B cell (primary cell): Measurements from ENCODE around the gene COLEC12. TPM values are rescaled to one million over a fixed set of nuclear protein-coding genes. Genes with fewer than 3 reads are reported as not detected.

Source experiments
- ATAC-seq: fragments of 200-7000 bp; cut with Tn5 transposase; one replicate; pipeline ENCODE4 v1.10.0; 2021; ENCODE audit warnings: low read depth, mild to moderate bottlenecking, moderate number of reproducible peaks, moderate library complexity
- CTCF ChIA-PET: fragments of 350-600 bp; sonication (Branson Sonifier 250); formaldehyde crosslinking; loops from one replicate; lab custom pipeline; 2021; ENCODE audit warnings: antibody characterized with exemption, inconsistent platforms; lab: Charles Lee
- POLR2A ChIA-PET: fragments of 350-600 bp; sonication (Branson Sonifier 250); formaldehyde crosslinking; loops from one replicate; lab custom pipeline; 2021; ENCODE audit warnings: antibody characterized with exemption; lab: Charles Lee
- DNase-seq: peaks from one replicate; pipeline ENCODE4 v3.0.0; 2013
- H2AFZ ChIP-seq: 2 replicates; pipeline ENCODE4 v1.6.1; 2012; ENCODE audit warnings: mild to moderate bottlenecking, low read depth, low read length; ENCODE audit not compliant: insufficient read depth, poor library complexity, severe bottlenecking
- H3K27ac ChIP-seq, 2 donors: 1 replicate in 1 of 2; 2 replicates in 1 of 2; pipeline ENCODE4 v1.5.1; 2012 to 2013; ENCODE audit warnings: low read length in 2 of 2, mild to moderate bottlenecking in 2 of 2, moderate library complexity in 1 of 2
- H3K27me3 ChIP-seq, 4 experiments: fragments of 200-600 bp in 1 of 4; sonication (generic) in 1 of 4; replicated peaks in 1 of 4; 1 replicate in 2 of 4; 2 replicates in 2 of 4; pipeline versions ENCODE4 v1.6.1 to v1.7.0; 2013 to 2016; ENCODE audit warnings: low read length in 3 of 4, mild to moderate bottlenecking in 2 of 4, mixed read lengths in 1 of 4, moderate library complexity in 1 of 4; ENCODE audit not compliant: insufficient read depth in 4 of 4, control insufficient read depth in 3 of 4; ENCODE audit errors: control extremely low read depth in 1 of 4
- H3K36me3 ChIP-seq, 2 experiments: replicated peaks in 1 of 2; 1 replicate in 1 of 2; 2 replicates in 1 of 2; pipeline versions ENCODE4 v1.6.1 to v1.7.1; 2013; ENCODE audit warnings: low read length in 1 of 2; ENCODE audit not compliant: insufficient read depth in 2 of 2, control insufficient read depth in 1 of 2; ENCODE audit errors: control extremely low read depth in 1 of 2, extremely low read depth in 1 of 2
- H3K4me1 ChIP-seq, 2 donors: fragments of 200-600 bp in 1 of 2; sonication (generic) in 1 of 2; 1 replicate in 1 of 2; 2 replicates in 1 of 2; pipeline versions ENCODE4 v1.5.1 to v1.6.1; 2013 to 2017; ENCODE audit warnings: low read length in 2 of 2; ENCODE audit not compliant: control insufficient read depth in 2 of 2, insufficient read depth in 2 of 2
- H3K4me2 ChIP-seq: replicated peaks from 2 replicates; pipeline ENCODE3; 2012; ENCODE audit warnings: mild to moderate bottlenecking, low read depth, low read length; ENCODE audit not compliant: poor library complexity, severe bottlenecking
- H3K4me3 ChIP-seq, 5 experiments: fragments of 200-600 bp in 1 of 5; sonication (generic) in 1 of 5; 1 replicate in 3 of 5; 2 replicates in 2 of 5; pipeline versions ENCODE4 v1.5.1 to v1.7.0; 2011 to 2016; ENCODE audit warnings: low read length in 4 of 5, mild to moderate bottlenecking in 4 of 5, low read depth in 2 of 5, control low read depth in 1 of 5, moderate library complexity in 1 of 5; ENCODE audit not compliant: insufficient read depth in 1 of 5; ENCODE audit errors: control extremely low read depth in 1 of 5, extremely low read depth in 1 of 5
- H3K79me2 ChIP-seq: fragments of 200-600 bp; sonication (generic); one replicate; pipeline ENCODE4 v1.6.0; 2016; ENCODE audit warnings: low read length; ENCODE audit not compliant: control insufficient read depth, insufficient read depth
- H3K9ac ChIP-seq: fragments of 200-600 bp; sonication (generic); 2 replicates; pipeline ENCODE4 v1.6.1; 2017; ENCODE audit warnings: mild to moderate bottlenecking, low read length, moderate library complexity
- H3K9me3 ChIP-seq, 3 donors: one replicate each; pipeline versions ENCODE4 v1.6.1 to v1.7.1; 2013; ENCODE audit warnings: low read length in 2 of 3; ENCODE audit not compliant: control insufficient read depth in 2 of 3, insufficient read depth in 1 of 3; ENCODE audit errors: control extremely low read depth in 1 of 3
- H4K20me1 ChIP-seq: 2 replicates; pipeline ENCODE4 v1.6.0; 2012; ENCODE audit warnings: mild to moderate bottlenecking, low read length; ENCODE audit not compliant: insufficient read depth, control insufficient read depth, poor library complexity, severe bottlenecking
- H3K27ac Mint-ChIP-seq: one replicate; pipeline ENCODE4 v1.8.0; 2021; ENCODE audit warnings: mixed read lengths
- H3K27me3 Mint-ChIP-seq: one replicate; pipeline ENCODE4 v1.8.0; 2021; ENCODE audit warnings: mixed read lengths
- H3K4me1 Mint-ChIP-seq: one replicate; pipeline ENCODE4 v1.8.0; 2021; ENCODE audit warnings: mixed read lengths
- H3K4me3 Mint-ChIP-seq: one replicate; pipeline ENCODE4 v1.8.0; 2021; ENCODE audit warnings: mixed read lengths
- H3K9me3 Mint-ChIP-seq: one replicate; pipeline ENCODE4 v1.8.0; 2022; ENCODE audit warnings: mixed read lengths; ENCODE audit not compliant: insufficient read depth
- EZH2 ChIP-seq: IDR thresholded peaks from 2 replicates; pipeline ENCODE4 v1.6.1; 2012; ENCODE audit warnings: borderline replicate concordance, low read depth, mild to moderate bottlenecking, moderate library complexity, low read length; ENCODE audit not compliant: insufficient read depth, poor library complexity, severe bottlenecking
- WGBS: methylation state at CpG from one replicate; pipeline ENCODE4 v1.1.5; 2013; ENCODE audit warnings: missing lambda C conversion rate; ENCODE audit not compliant: insufficient coverage; 5-methylcytosine and 5-hydroxymethylcytosine counted together
- intact Hi-C: fragments of 100-400 bp; cut with micrococcal nuclease; formaldehyde crosslinking; loops from one replicate; pipeline ENCODE4 v1.10.0; 2022
- polyA plus RNA-seq: library from polyadenylated mRNA; depleted of rRNA; stranded (reverse); fragments of >200 nt; gene quantifications from 2 replicates; pipeline ENCODE4 v1.2.3, GENCODE V29; 2012
- total RNA-seq, 2 donors: library from RNA; stranded (reverse); fragments of 120-200 nt in 1 of 2; gene quantifications; 1 replicate in 1 of 2; 2 replicates in 1 of 2; pipeline versions ENCODE4 v1.2.3 to v1.2.4, GENCODE V29; 2013 to 2022
- TF ChIP-seq, protein P1 (sequence below): fragments of 200-600 bp; IDR thresholded peaks from one replicate; pipeline ENCODE4 v1.8.0; 2022; ENCODE audit warnings: antibody characterized with exemption, mild to moderate bottlenecking

The COLEC12 gene
- total and polyA plus RNA-seq, 2 donors (not counting 1 experiment from before 2014, with no cell fraction given) = not detected

DNA sequence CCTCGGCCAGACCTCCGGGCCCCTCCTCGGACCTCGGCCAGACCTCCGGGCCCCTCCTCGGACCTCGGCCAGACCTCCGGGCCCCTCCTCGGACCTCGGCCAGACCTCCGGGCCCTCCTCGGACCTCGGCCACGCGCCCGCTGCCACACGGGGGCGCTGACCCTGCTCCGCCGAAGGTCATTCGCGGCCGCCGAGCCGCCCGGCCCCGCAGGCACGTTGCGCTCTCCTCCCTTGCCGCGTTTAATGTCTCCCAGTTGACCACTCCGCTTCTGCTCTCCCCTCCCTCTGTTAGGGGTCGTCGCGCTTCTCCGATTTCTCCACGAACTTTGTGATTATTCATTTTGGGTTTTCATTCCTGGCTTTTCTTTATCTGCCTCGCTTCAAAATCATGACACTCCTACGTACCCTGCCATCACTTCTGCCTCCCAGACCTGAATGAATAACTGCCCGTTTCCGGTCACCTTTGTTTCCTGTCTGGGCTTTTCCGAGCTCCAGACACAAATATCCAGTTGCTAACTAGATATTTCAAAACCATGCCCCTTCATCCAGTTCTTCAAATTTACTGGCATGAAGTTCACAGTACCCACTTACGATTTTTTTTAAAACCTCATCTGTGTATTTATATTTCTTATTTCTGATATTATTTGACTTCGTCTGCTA lies 14.8 kb upstream of the COLEC12 start:
- H3K27ac Mint-ChIP-seq = no peak overlapping the region
- no peaks in the 10 kb centered on the region for H3K79me2 ChIP-seq
- no peak overlapping the region for H3K4me3 ChIP-seq
- no peak overlapping the region for H3K4me3 Mint-ChIP-seq
- ChIA-PET CTCF (no interaction called here), POLR2A (no interaction called here)
- H3K27ac ChIP-seq = no peak overlapping the region
- H3K9me3 ChIP-seq = peaks cover 0 to 6% (median 0%) of the 10 kb centered on the region in 3 donors
- ATAC-seq = no peak
- no peaks in the 10 kb centered on the region for H3K9me3 Mint-ChIP-seq
- intact Hi-C loops = no loop called here
- H3K27me3 ChIP-seq = no peaks in the 10 kb centered on the region
- DNase-seq = no peak
- WGBS = 96% methylated on average over 31 of the region's 44 CpGs
- no peaks in the 10 kb centered on the region for H3K4me1 ChIP-seq
- H3K36me3 ChIP-seq = no peaks in the 10 kb centered on the region
- peaks cover 3% of the 10 kb centered on the region for H3K27me3 Mint-ChIP-seq
- TF ChIP-seq EZH2 = no peak
- TF ChIP-seq, protein P1, sequence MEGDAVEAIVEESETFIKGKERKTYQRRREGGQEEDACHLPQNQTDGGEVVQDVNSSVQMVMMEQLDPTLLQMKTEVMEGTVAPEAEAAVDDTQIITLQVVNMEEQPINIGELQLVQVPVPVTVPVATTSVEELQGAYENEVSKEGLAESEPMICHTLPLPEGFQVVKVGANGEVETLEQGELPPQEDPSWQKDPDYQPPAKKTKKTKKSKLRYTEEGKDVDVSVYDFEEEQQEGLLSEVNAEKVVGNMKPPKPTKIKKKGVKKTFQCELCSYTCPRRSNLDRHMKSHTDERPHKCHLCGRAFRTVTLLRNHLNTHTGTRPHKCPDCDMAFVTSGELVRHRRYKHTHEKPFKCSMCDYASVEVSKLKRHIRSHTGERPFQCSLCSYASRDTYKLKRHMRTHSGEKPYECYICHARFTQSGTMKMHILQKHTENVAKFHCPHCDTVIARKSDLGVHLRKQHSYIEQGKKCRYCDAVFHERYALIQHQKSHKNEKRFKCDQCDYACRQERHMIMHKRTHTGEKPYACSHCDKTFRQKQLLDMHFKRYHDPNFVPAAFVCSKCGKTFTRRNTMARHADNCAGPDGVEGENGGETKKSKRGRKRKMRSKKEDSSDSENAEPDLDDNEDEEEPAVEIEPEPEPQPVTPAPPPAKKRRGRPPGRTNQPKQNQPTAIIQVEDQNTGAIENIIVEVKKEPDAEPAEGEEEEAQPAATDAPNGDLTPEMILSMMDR = no peak
- no peaks in the 10 kb centered on the region for H3K4me1 Mint-ChIP-seq
- no peak overlapping the region for H2AFZ ChIP-seq
- no peaks in the 10 kb centered on the region for H4K20me1 ChIP-seq
- H3K9ac ChIP-seq = no peak overlapping the region
- no peak overlapping the region for H3K4me2 ChIP-seq

DNA sequence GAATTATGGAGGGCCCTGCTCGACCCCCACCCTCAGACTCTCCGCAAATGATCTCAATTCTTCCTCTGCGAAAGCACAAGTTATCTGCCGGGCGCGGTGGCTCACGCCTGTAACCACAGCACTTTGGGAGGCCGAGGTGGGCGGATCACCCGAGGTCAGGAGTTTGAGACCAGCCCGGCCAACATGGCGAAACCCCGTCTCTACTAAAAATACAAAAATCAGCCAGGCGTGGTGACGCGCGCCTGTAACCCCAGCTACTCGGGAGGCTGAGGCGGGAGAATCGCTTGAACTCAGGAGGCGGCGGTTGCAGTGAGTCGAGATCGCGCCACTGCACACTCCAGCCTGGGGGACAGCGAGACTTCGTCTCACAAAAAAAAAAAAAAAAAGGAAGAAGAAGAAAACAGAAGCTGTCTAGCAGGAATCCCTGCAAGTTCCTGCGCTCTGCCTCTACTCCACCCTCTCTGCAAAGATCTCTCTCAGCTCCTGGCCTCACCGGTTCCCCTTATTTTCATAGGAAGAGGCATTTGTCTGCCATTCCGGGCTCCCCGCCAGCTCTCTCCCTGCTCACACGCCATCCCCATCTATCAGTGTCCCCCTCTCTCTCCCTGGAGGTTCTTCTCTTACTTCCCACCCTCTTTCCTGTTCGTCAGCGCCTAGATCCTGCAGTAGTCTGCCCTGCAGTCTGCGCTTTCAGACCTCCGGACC lies 13.5 kb upstream of the COLEC12 start:
- no peak overlapping the region for H3K27ac ChIP-seq
- DNase-seq (no peak), ATAC-seq (no peak)
- H4K20me1 ChIP-seq = no peaks in the 10 kb centered on the region
- no peaks in the 10 kb centered on the region for H3K36me3 ChIP-seq
- Mint-ChIP-seq H3K4me1 (no peaks in the 10 kb centered on the region), H3K27me3 (no peaks in the 10 kb centered on the region), H3K27ac (no peak overlapping the region), H3K4me3 (no peak overlapping the region), H3K9me3 (no peaks in the 10 kb centered on the region)
- TF ChIP-seq EZH2 = no peak
- TF ChIP-seq, protein P1 = no peak
- no peak overlapping the region for H3K4me2 ChIP-seq
- no peak overlapping the region for H3K9ac ChIP-seq
- H3K9me3 ChIP-seq = peaks cover 0 to 6% (median 0%) of the 10 kb centered on the region in 3 donors
- H3K27me3 ChIP-seq = no peaks in the 10 kb centered on the region
- no peaks in the 10 kb centered on the region for H3K79me2 ChIP-seq
- 96% methylated on average over 28 of the region's 36 CpGs for WGBS
- no peak overlapping the region for H2AFZ ChIP-seq
- ChIA-PET CTCF (no interaction called here), POLR2A (no interaction called here)
- no peak overlapping the region for H3K4me3 ChIP-seq
- intact Hi-C loops = no loop called here
- H3K4me1 ChIP-seq = no peaks in the 10 kb centered on the region
